ENCODE data around the gene ALAS1.

GRCh38 chr3:52176951-52177700 is 20.8 kb upstream of the ALAS1 start:
- no peak for TF ChIP-seq CTCF (IDR thresholded peaks at IDR 0.05)
- TF ChIP-seq POLR2A (IDR thresholded peaks at IDR 0.05): no peak

All from body of pancreas (tissue), 4 donors.